Fibroblast of skin of abdomen (primary cell): ENCODE results near the gene C1QTNF1.

Source experiments
- DNase-seq: peaks from one replicate; pipeline ENCODE4 v3.0.0-alpha.2; 2013

C1QTNF1 gene

DNA sequence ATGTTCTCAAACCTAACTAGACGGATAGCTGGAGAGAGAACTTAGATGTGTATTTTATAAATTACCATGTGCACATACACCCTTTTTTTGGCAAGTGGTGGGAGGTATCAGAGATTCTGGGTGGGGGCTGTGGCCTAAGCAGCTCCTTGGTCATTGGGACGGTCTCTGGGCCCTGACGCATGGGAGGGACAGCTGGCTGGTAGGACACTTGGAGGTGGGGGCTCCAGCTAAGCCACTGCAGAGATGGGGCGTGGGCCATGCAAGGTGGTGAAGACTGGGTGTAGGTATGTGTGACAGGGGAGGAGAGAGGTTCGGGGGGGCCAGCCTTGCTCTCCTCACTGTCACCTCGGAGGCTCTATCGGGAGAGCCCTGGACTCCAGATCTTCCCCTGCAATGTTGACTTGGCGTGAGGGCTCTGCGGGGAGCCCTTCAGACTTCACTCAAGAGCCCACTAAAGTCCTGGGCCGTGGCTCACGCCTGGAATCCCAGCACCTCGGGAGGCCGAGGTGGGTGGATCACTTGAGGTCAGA, 17.1 kb downstream of the C1QTNF1 start:
- no peak for DNase-seq

DNA sequence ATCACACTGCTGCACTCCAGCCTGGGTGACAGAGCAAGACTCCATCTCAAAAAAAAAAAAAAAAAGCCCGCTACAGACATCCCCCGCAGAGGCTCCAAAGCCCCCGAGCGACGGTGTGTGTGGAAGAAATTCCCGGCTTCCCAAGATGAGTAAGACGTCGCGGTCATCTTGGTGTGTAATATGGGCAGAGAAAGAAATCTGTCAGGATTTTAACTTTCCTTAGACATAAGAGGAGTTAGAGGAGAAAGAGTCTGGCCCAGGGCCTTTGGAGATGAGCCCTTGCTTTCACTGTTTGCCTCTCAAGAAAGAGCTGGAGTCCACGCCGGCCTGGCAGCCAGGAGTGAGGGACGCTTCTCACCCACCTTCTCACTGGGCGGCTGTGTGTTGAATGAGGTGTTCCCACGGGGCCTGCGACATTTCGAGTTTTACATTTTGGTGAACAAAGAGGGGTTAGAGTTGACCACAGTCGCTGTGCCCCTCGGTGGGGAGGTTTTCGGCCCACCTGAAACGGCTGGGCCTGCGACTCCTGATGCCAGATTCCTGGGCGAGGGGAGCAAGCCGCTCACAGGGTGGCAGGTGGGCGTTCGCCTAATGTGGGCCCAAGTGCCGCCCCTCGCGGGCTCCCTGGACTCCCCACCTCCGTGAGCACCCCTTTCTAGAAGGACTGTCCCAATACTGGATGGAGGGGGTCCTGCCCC, 17.9 kb downstream of the C1QTNF1 start:
- peak; percentile 67 for DNase-seq

DNA sequence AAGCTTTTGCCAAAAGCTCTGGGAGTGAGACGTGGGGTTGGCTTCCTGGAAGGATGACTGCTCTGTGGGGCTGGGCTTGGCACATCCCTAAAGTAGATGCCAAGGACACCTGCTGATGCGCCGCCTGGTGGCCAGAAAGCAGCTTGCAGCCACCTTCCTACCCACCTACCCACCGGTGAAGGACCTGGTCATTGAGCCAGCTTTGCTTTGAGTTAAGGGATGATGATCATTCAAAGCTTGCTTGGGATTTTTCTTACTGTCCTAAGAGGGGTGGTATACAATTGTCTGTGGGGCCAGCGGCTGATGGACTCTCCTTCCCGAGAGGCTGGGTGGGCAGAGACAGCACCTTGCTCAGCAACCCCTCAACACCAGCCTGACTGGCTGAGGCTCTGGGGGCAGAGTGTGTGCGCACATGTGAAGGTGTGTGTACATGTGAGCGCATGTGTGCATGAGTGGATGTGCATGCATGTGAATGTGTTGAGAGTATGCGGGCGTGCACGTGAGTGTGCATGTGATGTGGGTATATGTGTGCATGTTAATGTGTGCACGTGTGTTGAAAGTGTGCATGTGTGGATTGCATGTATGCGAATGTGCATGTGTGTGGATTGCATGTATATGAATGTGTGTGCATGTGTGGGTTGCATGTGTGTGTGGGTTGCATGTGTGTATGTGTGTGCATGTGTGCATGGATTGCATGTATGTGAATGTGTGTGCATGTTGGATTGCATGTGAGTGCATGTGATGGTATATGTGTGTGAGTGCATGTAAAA, 18.6 kb downstream of the C1QTNF1 start:
- peak; percentile 50 for DNase-seq

DNA sequence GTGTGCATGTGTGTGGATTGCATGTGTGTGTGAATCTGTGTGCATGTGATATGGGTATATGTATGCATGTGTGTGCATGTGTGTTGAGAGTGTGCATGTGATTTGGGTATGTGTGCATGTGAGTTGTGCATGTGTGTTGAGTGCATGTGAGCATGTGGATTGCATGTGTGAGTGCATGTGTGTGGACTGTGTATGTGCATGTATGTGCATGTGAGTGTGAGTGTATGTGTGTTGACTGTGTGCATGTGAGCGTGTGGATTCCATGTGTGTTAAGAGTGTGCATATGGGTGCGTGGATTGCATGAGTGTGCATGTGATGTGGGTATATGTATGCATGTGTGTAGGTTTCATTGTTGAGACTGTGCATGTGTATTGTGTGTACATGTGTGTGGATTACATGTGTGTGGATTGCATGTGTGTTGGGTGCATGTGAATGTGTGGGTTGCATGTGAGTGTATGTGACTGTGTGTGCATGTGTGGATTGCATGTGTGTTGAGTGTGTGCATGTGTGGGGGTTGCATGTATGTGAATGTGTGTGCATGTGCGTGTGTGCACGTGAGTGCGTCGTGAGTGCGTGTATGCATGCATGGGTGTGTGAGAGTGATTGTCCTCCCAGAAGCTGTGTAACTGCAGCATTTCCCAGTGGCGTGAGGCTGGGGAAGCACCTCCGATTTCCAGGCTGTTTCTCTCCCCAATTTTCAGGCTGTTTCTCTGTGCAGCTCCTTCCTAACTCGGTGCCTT, 19.4 kb downstream of the C1QTNF1 start:
- DNase-seq, result no peak

DNA sequence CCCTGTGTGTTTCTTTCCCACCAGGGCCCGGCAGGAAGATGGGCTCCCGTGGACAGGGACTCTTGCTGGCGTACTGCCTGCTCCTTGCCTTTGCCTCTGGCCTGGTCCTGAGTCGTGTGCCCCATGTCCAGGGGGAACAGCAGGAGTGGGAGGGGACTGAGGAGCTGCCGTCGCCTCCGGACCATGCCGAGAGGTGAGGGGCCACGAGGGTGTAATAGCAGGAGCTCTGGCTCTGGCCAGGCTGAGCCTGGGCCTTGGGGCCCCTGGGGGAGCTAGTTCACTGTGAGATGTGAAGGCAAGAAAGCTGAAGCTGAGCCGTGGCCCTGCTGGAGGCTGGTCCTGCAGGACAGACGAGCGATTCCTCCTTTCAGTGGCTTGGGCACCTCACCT, 20.0 kb downstream of the C1QTNF1 start:
- DNase-seq, result no peak

DNA sequence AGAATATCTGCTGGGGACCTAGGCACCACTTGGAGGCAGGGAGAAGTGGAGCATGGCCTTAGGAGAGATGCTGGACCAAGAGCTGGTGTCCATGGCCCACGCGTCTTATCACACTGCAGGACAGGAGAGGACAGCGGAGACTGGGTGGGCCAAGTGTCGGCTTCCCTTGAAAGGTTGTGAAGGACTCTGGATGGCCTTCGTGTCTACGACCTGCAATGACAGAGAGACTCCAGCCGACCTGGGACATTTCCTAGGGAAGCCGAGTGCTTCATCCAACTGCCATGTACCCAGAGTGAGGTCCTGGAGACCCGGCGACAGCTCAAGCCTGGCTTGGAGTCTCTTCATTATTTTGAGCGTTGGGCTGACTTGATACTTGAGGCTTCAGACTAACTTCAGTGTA, 20.5 kb downstream of the C1QTNF1 start:
- DNase-seq, result no peak

DNA sequence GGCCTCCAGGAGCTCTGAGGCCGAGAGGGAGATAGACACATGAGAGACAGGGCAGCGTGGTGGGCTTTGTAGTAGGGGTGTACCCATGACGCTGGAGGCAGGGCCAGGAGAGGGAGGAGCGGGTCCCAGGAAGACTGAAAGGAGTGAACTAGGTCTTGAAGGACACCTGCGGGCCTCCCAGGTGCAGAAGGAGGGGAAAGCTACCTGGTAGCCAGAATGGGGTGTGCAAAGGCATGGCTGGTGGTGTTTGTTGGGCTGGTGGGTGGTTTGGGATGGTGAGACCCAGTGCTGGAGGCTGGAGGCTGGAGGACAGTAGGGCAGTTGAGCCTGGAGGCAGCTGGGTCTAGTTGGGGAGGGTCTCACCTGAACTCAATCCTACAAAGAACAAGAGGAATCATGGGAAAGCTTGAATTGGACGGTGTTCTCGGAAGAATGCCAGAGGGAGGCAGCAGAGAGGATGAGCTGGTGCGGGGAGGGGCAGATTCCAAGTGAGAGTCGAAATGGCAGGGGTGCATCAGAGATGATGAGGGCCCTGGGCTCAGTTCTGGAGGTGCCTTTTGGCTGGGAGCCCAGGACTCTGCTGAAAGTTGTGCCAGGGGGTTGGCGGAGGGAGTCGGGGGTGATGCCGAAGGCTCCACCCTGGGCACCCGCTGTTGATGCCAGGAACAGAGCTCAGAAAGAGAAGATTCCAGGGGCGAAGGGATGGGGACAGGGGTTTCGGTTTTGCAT, 21.2 kb downstream of the C1QTNF1 start:
- DNase-seq, result no peak

DNA sequence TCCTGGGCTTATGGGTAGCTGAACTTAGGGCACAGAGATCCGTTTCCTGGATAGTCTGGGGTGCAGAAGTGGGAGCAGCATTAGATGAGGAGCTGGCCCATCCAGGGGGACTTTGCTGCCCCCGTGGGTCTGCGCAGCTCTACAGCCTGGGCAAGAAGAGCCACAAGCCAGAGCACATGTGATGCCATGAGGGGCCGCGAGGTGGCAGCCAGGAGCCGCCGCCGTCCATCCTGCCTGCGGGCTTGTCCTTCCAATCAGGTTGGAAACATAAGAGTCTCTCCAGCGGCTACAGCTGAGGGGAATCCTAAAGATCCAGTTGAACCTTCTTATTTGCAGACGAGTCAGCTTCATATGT, 21.9 kb downstream of the C1QTNF1 start:
- peak; percentile 57 for DNase-seq

DNA sequence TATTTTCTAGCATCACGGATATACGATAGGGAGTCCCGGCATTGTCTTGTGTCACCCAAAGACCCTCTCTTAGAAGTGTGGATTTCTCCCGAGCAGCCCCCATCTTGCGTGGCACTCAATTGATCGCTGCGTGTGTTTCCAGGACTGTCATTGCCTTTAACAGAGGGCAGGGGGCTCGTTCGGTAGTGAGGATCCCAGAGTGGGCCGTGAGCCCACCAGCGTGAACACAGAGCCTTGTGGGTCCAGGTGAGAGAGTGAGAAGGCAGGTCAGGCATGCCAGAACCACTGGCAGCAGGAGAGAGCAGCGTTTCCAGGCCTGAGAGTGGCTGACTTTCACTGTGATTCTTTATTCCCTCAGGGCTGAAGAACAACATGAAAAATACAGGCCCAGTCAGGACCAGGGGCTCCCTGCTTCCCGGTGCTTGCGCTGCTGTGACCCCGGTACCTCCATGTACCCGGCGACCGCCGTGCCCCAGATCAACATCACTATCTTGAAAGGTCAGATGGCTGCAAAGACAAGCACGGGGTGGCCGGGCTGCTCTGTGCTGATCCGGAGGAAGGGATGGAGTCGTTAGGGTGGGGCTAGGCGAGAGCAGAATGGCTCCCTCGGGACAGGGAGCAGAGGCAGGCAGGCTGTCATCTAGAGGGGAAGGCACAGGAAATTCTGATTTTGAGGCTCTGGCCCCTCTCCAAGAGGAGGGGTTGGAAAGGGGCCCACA, 22.4 kb downstream of the C1QTNF1 start:
- DNase-seq, result no peak

DNA sequence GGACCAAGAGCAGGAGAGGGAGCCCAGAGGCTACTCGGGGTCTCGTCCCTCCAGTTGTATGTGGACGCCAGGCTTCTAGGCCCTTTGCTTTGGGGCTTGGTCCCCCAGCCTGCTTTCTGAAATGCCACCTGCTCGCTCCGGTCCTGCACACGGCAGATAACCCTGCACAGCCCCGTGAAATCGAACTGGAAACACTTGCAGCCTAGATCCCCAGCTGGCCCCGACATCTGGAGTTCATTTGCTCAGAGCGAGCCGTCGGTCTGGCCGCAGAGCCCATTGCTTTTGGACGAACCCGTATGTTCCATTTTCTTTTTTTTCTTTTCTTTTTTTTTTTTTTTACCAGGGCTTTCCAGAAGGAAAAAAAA, 22.9 kb downstream of the C1QTNF1 start:
- DNase-seq, result no peak

DNA sequence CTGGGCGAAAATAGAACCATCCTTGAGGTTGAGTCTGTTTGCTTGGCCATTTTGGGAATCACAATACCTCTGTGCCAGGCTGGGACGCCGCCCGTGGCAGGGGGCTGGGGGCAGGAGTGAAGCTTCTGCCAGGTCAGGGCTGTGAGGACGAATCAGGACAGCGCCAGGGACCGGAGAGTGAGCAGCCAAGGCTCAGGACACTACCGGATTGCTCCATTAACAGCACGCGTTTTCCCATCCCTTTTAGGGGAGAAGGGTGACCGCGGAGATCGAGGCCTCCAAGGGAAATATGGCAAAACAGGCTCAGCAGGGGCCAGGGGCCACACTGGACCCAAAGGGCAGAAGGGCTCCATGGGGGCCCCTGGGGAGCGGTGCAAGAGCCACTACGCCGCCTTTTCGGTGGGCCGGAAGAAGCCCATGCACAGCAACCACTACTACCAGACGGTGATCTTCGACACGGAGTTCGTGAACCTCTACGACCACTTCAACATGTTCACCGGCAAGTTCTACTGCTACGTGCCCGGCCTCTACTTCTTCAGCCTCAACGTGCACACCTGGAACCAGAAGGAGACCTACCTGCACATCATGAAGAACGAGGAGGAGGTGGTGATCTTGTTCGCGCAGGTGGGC, 23.4 kb downstream of the C1QTNF1 start:
- DNase-seq, result no peak

DNA sequence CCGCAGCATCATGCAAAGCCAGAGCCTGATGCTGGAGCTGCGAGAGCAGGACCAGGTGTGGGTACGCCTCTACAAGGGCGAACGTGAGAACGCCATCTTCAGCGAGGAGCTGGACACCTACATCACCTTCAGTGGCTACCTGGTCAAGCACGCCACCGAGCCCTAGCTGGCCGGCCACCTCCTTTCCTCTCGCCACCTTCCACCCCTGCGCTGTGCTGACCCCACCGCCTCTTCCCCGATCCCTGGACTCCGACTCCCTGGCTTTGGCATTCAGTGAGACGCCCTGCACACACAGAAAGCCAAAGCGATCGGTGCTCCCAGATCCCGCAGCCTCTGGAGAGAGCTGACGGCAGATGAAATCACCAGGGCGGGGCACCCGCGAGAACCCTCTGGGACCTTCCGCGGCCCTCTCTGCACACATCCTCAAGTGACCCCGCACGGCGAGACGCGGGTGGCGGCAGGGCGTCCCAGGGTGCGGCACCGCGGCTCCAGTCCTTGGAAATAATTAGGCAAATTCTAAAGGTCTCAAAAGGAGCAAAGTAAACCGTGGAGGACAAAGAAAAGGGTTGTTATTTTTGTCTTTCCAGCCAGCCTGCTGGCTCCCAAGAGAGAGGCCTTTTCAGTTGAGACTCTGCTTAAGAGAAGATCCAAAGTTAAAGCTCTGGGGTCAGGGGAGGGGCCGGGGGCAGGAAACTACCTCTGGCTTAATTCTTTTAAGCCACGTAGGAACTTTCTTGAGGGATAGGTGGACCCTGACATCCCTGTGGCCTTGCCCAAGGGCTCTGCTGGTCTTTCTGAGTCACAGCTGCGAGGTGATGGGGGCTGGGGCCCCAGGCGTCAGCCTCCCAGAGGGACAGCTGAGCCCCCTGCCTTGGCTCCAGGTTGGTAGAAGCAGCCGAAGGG, 24.2 kb downstream of the C1QTNF1 start:
- DNase-seq, result no peak

DNA sequence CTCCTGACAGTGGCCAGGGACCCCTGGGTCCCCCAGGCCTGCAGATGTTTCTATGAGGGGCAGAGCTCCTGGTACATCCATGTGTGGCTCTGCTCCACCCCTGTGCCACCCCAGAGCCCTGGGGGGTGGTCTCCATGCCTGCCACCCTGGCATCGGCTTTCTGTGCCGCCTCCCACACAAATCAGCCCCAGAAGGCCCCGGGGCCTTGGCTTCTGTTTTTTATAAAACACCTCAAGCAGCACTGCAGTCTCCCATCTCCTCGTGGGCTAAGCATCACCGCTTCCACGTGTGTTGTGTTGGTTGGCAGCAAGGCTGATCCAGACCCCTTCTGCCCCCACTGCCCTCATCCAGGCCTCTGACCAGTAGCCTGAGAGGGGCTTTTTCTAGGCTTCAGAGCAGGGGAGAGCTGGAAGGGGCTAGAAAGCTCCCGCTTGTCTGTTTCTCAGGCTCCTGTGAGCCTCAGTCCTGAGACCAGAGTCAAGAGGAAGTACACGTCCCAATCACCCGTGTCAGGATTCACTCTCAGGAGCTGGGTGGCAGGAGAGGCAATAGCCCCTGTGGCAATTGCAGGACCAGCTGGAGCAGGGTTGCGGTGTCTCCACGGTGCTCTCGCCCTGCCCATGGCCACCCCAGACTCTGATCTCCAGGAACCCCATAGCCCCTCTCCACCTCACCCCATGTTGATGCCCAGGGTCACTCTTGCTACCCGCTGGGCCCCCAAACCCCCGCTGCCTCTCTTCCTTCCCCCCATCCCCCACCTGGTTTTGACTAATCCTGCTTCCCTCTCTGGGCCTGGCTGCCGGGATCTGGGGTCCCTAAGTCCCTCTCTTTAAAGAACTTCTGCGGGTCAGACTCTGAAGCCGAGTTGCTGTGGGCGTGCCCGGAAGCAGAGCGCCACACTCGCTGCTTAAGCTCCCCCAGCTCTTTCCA, 25.1 kb downstream of the C1QTNF1 start:
- DNase-seq, result no peak

DNA sequence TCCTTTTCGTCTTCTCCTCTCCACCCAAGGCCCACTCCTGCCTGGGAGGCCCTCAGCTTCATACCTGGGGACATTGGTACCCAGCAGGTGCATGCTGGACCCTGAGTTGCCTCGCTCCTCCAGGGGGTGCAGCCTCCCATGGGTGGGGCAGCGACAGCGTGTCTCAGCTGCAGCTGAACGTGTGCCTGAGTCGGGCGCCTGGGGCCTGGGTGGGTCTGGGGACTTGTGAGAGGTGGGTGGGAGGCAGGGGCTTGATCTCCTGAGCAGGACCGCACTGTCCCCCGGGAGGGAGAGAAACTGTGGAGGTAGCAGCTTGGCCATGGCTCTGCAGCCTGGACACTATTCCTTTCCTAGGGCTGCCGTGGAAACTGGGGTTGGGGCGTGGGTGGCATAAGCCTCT, 25.9 kb downstream of the C1QTNF1 start:
- no peak for DNase-seq

DNA sequence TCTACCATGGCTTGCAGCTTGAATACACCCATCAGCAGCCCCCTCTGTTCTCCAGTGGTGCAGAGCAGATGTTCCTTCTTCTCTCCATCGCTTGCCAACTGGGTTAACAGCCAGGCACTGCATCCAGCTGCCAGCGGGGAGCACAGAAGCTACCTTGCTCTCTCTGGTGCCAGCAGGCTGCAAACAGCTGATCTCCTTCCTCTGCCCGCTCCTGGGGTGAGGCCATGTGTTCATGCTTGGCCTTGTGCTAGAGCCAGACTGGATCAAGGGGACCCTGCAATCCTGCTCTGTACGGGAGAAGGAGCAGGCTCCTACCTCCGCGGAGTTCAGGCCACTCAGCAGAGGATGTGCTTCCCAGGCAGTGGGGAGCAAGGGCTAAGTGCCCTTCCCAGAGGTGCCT, 26.6 kb downstream of the C1QTNF1 start:
- no peak for DNase-seq

DNA sequence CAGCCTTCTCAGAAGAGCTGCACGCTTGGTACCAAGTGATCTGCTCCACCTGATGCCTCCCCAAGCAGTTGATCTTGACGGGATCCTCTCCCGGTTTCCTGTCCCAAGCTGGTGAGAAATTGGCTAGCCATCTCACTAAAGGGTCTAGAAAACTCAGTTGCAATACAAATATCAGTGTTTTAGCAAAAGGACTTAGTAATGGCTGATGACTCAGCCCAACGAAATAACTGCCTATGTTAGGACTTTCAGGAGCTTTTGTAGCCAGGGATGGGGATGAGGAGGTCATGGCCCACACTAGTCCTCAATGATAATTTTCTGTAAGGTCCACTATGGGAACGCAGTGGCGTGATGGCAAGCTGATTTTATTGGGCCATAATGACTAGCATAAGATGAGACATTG, 27.3 kb downstream of the C1QTNF1 start:
- DNase-seq, result no peak

DNA sequence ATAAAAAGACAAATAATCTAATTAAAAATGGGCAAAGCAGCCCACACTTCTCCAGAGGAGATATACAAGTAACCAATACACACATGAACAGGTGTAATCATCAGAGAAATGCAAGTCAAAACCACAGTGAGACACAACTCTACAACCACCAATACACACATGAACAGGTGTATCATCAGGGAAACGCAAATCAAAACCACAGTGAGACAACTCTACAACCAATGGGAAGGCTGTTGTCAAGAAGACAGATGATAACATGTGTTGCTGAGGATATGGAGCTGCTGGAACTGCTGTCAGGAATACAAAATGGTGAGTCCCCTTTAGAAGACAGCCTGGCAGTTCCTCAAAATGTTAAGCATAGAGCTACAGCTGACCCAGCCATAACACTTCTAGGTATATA, 28.2 kb downstream of the C1QTNF1 start:
- DNase-seq, result no peak

DNA sequence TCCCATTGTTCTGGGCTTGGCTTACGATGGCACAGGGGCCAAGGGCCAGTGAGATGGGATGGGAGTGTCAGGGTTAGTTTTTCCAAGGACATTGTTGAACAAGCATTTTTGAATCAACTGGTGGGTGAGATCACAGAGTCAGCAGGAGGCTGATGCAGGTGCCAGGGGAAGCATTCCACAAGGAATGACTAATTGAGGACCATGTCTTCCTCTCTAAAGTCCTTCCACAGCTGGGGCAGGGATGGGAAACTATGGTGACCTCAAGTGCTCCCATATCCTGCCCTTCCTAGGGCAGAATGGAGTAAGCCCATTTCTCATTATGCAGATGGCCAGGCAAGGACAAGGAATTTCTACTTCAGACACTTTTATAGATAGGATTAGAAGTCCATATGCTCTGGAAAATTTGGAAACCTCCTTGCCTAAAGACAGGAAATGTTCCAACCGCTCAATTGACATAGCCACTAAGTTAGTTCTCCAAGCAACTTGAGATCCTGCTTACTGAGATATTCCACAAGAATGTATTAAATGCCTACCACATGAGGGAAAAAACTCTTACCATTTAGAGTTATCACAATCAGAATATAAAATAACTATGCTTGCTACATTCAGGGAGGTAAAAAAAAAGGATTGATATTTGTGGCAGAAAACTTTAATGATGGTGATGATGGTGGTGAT, 29.4 kb downstream of the C1QTNF1 start:
- DNase-seq, result no peak
